IMR-90 (cell line): ENCODE measurements around the gene ZNF587B.
"Not testable (repeated sequence)": the region's sequence is repeated elsewhere in the genome, so short reads cannot be mapped to it uniquely, and the experiment has no call there.

Experiments used
- BHLHE40 ChIP-seq: fragments of 150-350 bp; IDR thresholded peaks from 2 replicates; pipeline ENCODE4 v1.6.1; 2016; ENCODE audit warnings: mild to moderate bottlenecking, low read depth, low read length
- FOS ChIP-seq: fragments of 150-350 bp; IDR thresholded peaks from 2 replicates; pipeline ENCODE4 v1.6.1; 2016; ENCODE audit warnings: low read depth, low read length
- MAFK ChIP-seq: IDR thresholded peaks from 2 replicates; pipeline ENCODE4 v1.6.1; 2012; ENCODE audit warnings: low read depth, low read length, improper control_type of control experiment
- POLR2A ChIP-seq: IDR thresholded peaks from 2 replicates; pipeline ENCODE4 v1.6.1; 2012; ENCODE audit warnings: mild to moderate bottlenecking, low read depth, low read length
- RFX5 ChIP-seq: IDR thresholded peaks from 2 replicates; pipeline ENCODE4 v1.8.0; 2012; ENCODE audit warnings: low read depth, mild to moderate bottlenecking, low read length, moderate library complexity
- SMC3 ChIP-seq: fragments of 150-350 bp; IDR thresholded peaks from 2 replicates; pipeline ENCODE4 v1.6.1; 2016; ENCODE audit warnings: low read depth, mild to moderate bottlenecking, antibody characterized with exemption, low read length, moderate library complexity
- USF2 ChIP-seq: fragments of 150-350 bp; IDR thresholded peaks from 2 replicates; pipeline ENCODE4 v1.6.1; 2017; ENCODE audit warnings: mild to moderate bottlenecking, antibody characterized with exemption, low read length, low read depth
- TF ChIP-seq, protein P1 (sequence below): conservative IDR thresholded peaks from 2 replicates; pipeline ENCODE4 v1.5.1; 2012; ENCODE audit warnings: mild to moderate bottlenecking, low read depth, low read length, improper control_type of control experiment

DNA sequence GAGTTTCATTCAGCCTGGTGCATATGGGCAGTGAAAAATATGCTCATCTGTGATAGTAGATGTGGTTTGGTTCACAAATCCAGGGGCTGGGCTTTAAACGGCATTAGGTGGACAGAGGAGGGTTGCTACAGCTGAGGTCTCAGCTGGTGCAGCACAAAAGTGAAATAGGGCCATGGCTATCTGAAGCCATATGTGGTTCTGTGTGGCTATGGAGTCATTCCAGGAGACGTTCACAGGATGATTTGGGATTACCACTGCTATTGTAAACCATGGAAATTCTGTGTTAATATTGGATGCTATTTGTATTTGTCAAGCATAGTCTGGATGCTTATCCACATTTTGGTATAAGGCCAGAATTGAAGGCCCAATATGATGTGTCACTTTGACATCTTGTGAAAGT is 24.0 kb downstream of the ZNF587B start:
- not testable (repeated sequence) for TF ChIP-seq MAFK, POLR2A, SMC3, BHLHE40, USF2, RFX5, FOS
- TF ChIP-seq, protein P1, sequence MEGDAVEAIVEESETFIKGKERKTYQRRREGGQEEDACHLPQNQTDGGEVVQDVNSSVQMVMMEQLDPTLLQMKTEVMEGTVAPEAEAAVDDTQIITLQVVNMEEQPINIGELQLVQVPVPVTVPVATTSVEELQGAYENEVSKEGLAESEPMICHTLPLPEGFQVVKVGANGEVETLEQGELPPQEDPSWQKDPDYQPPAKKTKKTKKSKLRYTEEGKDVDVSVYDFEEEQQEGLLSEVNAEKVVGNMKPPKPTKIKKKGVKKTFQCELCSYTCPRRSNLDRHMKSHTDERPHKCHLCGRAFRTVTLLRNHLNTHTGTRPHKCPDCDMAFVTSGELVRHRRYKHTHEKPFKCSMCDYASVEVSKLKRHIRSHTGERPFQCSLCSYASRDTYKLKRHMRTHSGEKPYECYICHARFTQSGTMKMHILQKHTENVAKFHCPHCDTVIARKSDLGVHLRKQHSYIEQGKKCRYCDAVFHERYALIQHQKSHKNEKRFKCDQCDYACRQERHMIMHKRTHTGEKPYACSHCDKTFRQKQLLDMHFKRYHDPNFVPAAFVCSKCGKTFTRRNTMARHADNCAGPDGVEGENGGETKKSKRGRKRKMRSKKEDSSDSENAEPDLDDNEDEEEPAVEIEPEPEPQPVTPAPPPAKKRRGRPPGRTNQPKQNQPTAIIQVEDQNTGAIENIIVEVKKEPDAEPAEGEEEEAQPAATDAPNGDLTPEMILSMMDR, result not testable (repeated sequence)
